GM10248 (cell line): ENCODE results near the gene CPNE4.

ENCODE experiments used
- CTCF ChIA-PET: fragments of 300-600 bp; sonication (Branson Sonifier 250); formaldehyde crosslinking; extraction: SDS; loops from one replicate; lab custom pipeline; 2021; ENCODE audit warnings: antibody characterized with exemption; lab: Yijun Ruan, JAX
- POLR2A ChIA-PET: fragments of 350-650 bp; sonication (Branson Sonifier 250); formaldehyde crosslinking; extraction: SDS; loops from one replicate; lab custom pipeline; 2020; ENCODE audit warnings: antibody characterized with exemption; lab: Yijun Ruan, JAX
- DNase-seq: peaks from one replicate; pipeline ENCODE4 v3.0.0; 2012; ENCODE audit errors: extremely low spot score
- TF ChIP-seq, protein P1 (sequence below): IDR thresholded peaks from 2 replicates; pipeline ENCODE4 v1.5.1; 2012; ENCODE audit warnings: mild to moderate bottlenecking, low read depth; ENCODE audit errors: extremely low read depth, missing control alignments, control extremely low read depth

Gene CPNE4

DNA sequence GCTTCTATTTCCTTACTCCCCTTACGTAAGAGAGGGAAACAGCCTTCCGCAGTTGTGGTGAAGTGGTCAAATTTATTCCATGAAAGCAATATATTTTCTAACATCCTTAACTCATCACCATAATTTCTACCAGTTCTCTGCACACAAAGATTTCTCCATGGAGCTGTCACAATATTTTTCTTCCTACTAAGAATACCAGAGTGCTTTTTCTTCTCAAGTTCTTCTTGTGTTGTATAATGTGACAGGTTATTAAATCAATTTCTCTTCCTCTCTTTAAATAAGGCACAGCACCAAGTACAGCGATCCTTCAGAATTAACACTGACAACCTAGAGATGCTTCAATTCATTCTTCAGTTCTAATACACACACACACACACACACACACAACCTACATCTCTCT, 153.0 kb downstream of the CPNE4 start:
- no peak for DNase-seq
- ChIA-PET CTCF (interaction anchor here (1.1 to 1.7 kb wide), 3 partner anchors 11 to 332 kb away, joined by 4 to 5 read pairs (median 4); no protein-coding TSS in a partner anchor), POLR2A (no interaction called here)
- TF ChIP-seq, protein P1, sequence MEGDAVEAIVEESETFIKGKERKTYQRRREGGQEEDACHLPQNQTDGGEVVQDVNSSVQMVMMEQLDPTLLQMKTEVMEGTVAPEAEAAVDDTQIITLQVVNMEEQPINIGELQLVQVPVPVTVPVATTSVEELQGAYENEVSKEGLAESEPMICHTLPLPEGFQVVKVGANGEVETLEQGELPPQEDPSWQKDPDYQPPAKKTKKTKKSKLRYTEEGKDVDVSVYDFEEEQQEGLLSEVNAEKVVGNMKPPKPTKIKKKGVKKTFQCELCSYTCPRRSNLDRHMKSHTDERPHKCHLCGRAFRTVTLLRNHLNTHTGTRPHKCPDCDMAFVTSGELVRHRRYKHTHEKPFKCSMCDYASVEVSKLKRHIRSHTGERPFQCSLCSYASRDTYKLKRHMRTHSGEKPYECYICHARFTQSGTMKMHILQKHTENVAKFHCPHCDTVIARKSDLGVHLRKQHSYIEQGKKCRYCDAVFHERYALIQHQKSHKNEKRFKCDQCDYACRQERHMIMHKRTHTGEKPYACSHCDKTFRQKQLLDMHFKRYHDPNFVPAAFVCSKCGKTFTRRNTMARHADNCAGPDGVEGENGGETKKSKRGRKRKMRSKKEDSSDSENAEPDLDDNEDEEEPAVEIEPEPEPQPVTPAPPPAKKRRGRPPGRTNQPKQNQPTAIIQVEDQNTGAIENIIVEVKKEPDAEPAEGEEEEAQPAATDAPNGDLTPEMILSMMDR = no peak

DNA sequence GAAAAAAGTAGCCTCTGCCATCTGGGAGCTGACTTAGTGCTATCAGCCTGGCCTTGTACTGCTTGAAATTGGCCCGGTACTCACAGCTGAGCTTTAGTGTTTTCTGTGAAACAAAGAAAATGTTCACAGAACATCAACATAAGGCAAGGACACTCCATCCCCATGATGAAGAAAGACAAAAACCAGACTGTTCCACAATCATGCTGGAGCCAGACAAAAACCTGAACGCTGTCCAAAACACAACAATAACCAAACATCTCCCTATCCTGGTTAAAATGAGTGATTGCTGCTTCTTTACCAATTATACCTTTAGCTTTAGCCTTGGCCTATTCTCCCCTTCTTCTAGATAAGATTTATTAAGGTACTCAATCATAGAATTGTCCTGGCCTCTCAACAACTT, 153.9 kb downstream of the CPNE4 start:
- POLR2A ChIA-PET = no interaction called here

DNA sequence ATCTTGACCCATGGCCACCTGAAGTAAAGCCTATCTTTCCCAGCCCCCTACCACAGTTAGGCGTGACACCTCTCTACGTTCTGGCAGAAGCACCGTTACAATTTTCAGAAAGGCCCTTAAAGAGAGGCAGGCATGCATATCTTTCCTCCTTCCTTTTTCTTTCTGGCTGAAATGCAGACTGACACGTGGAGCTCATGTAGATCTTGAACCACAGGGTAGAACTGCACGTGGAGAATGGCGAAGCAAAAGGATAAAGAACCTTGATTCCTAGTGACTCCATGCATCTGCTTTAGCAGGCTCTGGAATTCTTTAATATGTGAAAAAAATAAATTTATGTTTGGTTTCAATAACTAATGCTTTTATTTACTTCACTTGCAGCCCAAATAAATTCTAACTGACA, 166.6 kb downstream of the CPNE4 start:
- DNase-seq = no peak
- POLR2A ChIA-PET = no interaction called here
- CTCF ChIA-PET = no interaction called here
- TF ChIP-seq, protein P1 = no peak

More for the DNA sequence above, 153.9 kb downstream of the CPNE4 start:
- TF ChIP-seq, protein P1 = no peak
- CTCF ChIA-PET = interaction anchor here (1.7 kb wide), 1 partner anchor 10 kb away, joined by 5 read pairs; no protein-coding TSS in a partner anchor
- no peak for DNase-seq

DNA sequence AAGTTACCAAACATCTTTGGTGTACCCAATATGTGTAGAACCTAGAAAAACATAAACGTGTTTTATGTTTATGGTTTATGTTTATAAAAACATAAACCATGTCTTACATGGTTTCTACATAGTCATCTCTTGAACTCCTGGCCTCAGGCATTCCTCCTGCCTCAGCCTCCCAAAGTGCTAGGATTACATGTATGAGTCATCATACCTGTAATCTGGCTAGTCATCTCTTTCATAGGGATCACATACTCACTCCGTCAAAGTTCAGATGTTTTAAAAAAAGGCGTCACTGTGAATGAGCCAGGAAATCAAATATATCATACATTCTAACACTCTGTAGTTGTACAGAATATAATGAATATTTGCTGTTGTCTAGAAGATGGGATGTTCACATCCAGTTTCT, 178.6 kb downstream of the CPNE4 start:
- CTCF ChIA-PET = no interaction called here
- no peak for DNase-seq
- TF ChIP-seq, protein P1 = no peak
- POLR2A ChIA-PET = no interaction called here

DNA sequence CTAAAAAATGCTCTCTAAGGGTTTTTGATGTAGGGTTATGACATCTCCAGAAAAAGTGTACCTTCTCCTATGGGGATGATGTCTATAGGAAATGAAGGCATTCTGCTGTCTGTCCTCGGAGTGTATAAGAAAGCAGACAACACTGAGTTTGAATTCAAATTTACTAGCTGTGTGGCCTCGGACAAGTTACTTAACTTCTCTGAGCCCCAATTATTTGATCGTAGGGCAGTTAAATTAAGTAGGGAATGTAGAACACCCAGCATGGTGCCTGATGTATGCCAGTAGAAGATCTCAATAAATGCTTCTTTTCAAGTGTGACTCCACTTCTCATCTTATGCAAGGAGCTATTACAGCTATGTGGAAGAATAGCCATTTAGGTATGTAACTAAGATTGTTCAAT, 184.6 kb downstream of the CPNE4 start:
- CTCF ChIA-PET = interaction anchor here (1.1 to 2.4 kb wide), 2 partner anchors 19 to 55 kb away, joined by 4 to 5 read pairs; no protein-coding TSS in a partner anchor
- TF ChIP-seq, protein P1 = no peak
- POLR2A ChIA-PET = no interaction called here
- no peak for DNase-seq

DNA sequence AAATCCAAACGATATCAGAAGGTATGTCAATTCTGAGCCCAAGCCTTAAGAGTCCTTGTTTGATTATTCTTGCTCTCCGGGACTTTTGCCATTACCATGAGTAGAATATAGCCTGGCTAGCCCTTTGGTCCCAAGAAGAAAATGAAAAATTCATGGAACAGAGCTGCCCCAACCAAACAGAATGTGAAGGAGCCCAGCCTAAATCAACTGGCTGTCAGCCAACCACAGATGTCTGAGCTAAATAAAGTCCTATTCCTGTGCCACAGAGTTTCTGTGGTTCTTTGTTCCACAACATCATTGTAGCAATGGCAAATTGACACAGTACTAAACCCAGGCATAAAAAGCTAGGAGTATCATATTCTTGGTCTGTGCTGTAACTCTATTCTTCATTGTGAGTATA, 185.2 kb downstream of the CPNE4 start:
- ChIA-PET POLR2A (no interaction called here), CTCF (interaction anchor here (1.1 to 2.4 kb wide), 2 partner anchors 18 to 55 kb away, joined by 4 to 5 read pairs; no protein-coding TSS in a partner anchor)
- DNase-seq = no peak
- TF ChIP-seq, protein P1 = no peak

DNA sequence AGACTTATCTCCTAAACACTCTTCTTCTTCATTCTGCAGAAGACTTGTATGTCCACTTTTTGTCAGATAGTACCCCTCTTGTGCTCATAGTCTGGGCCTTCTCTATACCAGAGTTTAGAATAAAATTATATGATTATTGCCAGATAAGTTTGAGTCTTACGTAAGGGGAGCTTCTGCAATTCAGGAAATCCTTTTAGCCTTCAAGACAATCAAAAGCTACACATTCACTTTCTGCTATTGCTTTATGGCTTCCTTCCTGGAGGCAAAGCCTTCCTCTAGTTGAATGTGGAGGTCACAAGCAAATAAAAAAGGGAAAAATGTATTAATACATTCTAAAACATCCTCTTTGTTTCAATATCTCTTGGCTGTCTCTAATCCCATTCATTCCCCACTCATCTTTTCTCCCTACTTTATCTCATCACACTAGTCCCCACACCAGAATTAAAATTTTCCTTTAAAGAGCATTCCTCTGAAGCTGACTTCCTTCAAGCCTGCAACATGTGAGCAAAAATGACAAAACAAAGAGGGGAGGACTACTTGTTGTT, 186.8 kb downstream of the CPNE4 start:
- no peak for DNase-seq
- CTCF ChIA-PET = no interaction called here
- TF ChIP-seq, protein P1 = no peak
- POLR2A ChIA-PET = no interaction called here
